ENCODE results near the gene SPX. TPM values are rescaled to one million over a fixed set of nuclear protein-coding genes. Genes with fewer than 3 reads are reported as not detected.

SPX gene, protein sequence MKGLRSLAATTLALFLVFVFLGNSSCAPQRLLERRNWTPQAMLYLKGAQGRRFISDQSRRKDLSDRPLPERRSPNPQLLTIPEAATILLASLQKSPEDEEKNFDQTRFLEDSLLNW
- polyA plus RNA-seq (2012; rRNA removed) = not detected in 2 replicates
- not detected in 2 replicates for polyA plus RNA-seq (2012; cell fraction: cytosol; rRNA removed)
- 0.06 and 0.07 TPM in 2 replicates for polyA plus RNA-seq (2012; cell fraction: nucleus; rRNA removed)

DNA sequence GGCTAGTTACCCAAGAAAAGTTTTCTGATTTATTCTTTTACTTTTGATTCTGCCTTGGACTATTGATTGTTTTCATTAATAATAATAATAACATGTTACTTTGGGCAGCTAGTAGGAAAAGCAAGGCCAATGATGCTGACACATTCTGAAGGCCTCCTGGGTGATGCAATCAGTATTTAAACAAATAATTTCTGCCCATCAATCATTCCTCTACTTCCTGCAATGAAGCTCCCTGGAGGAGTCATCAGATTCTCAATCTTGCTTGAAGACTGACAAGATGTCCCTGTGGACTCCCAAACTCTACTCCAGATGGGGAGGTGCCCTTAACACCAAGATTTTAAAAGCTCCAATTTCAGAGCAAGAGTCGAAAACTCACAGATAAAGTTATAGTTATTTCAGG is at the start of gene SPX:
TSS of gene SPX (plus strand) at position 244 of the 400 bp plus-strand sequence. CDS start 177 bp downstream, outside the sequence.
- no peaks in the 10 kb centered on the region for H3K36me3 ChIP-seq (replicated peaks in 1 of 2; ENCODE audit: control insufficient read depth in 1 of 2, insufficient read depth in 2 of 2, low read length in 1 of 2)
- H3K4me1 ChIP-seq (ENCODE audit: control insufficient read depth in 1 of 2, insufficient read depth in 2 of 2, low read depth in 1 of 2, low read length in 1 of 2) = peaks cover 3 to 7% of the 10 kb centered on the region in 2 experiments; a peak in 3 of 4 replicates
- ChIA-PET CTCF (no interaction called here), POLR2A (no interaction called here)
- H3K4me2 ChIP-seq = peak within 1 kb of the TSS; percentile 88
- WGBS (ENCODE audit: low lambda C conversion rate) = 88% methylated on average over 1 of the region's 1 CpG
- H3K79me2 ChIP-seq (ENCODE audit: insufficient read depth) = no peaks in the 10 kb centered on the region
- H3K9me3 ChIP-seq = no peaks in the 10 kb centered on the region
- H3F3A ChIP-seq (replicated peaks; ENCODE audit: insufficient read depth) = peaks cover 6% of the 10 kb centered on the region
- peak within 1 kb of the TSS in 1 of 2 experiments; percentile 61; a peak in 2 of 4 replicates for H3K4me3 ChIP-seq (ENCODE audit: low read depth in 2 of 2, low read length in 1 of 2)
- H4K20me1 ChIP-seq (ENCODE audit: insufficient read depth) = no peaks in the 10 kb centered on the region
- DNase-seq = no peak
- peaks cover 38% of the 10 kb centered on the region; the same call in 1 of the 2 replicates for H3K27me3 ChIP-seq (ENCODE audit: insufficient read depth)
- H3K9me2 ChIP-seq = no peaks in the 10 kb centered on the region
- TF ChIP-seq FOXM1 (IDR thresholded peaks at IDR 0.05; ENCODE audit: low read depth) = no peak
- no peak for TF ChIP-seq FOXJ3 (CRISPR knock-in tag; IDR thresholded peaks at IDR 0.05)
- TF ChIP-seq RFX5 (IDR thresholded peaks at IDR 0.05; ENCODE audit: low read length) = no peak
- TF ChIP-seq RXRA (IDR thresholded peaks at IDR 0.05; ENCODE audit: borderline replicate concordance, low read depth) = no peak
- TF ChIP-seq SIN3A (IDR thresholded peaks at IDR 0.05; ENCODE audit: borderline replicate concordance, low read depth, low read length) = no peak
- TF ChIP-seq TAF1 (IDR thresholded peaks at IDR 0.05; ENCODE audit: borderline replicate concordance, low read depth, low read length) = no peak
- TF ChIP-seq MXI1 (IDR thresholded peaks at IDR 0.05; ENCODE audit: low read depth, low read length) = no peak
- no peak for TF ChIP-seq RAD21 (IDR thresholded peaks at IDR 0.05; ENCODE audit: low read length)
- no peak within 1 kb of the TSS for H3K27ac ChIP-seq (ENCODE audit: low read depth in 2 of 2, low read length in 1 of 2)
- H2AFZ ChIP-seq (ENCODE audit: low read depth) = no peak within 1 kb of the TSS
- no peak within 1 kb of the TSS for H3K9ac ChIP-seq

DNA sequence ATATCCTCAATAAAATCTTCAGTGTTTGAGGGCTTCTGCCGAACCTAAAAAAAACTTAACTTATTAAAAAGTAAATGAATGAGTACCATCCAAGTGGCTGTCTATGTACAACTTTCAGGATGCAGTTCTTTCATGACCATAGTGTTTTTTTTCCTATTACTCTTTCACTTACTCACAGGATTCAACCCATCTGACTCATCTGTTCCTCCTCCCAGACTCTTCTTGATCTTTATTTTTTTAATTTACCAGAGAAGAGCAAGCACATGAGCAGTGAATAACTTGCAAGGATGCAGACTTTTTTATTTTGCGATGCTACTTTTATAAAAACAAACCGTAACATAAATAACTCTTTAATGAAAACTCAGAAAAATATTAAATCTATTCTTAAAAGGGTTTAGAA is 49.1 kb upstream of the SPX start:
- no peak overlapping the region for H3K9ac ChIP-seq
- no peaks in the 10 kb centered on the region for H3K9me2 ChIP-seq
- H3K27me3 ChIP-seq (ENCODE audit: insufficient read depth) = no peaks in the 10 kb centered on the region
- 92% methylated on average over 3 of the region's 3 CpGs for WGBS (ENCODE audit: low lambda C conversion rate)
- H4K20me1 ChIP-seq (ENCODE audit: insufficient read depth) = no peaks in the 10 kb centered on the region
- no peaks in the 10 kb centered on the region for H3K4me1 ChIP-seq (ENCODE audit: control insufficient read depth in 1 of 2, insufficient read depth in 2 of 2, low read depth in 1 of 2, low read length in 1 of 2)
- H2AFZ ChIP-seq (ENCODE audit: low read depth) = no peak overlapping the region
- POLR2A ChIA-PET = no interaction called here
- peaks cover 71 to 90% of the 10 kb centered on the region in 2 experiments for H3K36me3 ChIP-seq (replicated peaks in 1 of 2; ENCODE audit: control insufficient read depth in 1 of 2, insufficient read depth in 2 of 2, low read length in 1 of 2)
- peak overlapping the region in 1 of 2 experiments; percentile 24; a peak in 1 of 4 replicates for H3K27ac ChIP-seq (ENCODE audit: low read depth in 2 of 2, low read length in 1 of 2)
- no peak for DNase-seq
- no peaks in the 10 kb centered on the region for H3K79me2 ChIP-seq (ENCODE audit: insufficient read depth)
- no peak overlapping the region for H3K4me2 ChIP-seq
- peaks cover 12% of the 10 kb centered on the region for H3F3A ChIP-seq (replicated peaks; ENCODE audit: insufficient read depth)
- no peak overlapping the region for H3K4me3 ChIP-seq (ENCODE audit: low read depth in 2 of 2, low read length in 1 of 2)
- CTCF ChIA-PET = no interaction called here
- peak; percentile 27; the same call in 1 of the 2 replicates for TF ChIP-seq FOSL2 (IDR thresholded peaks at IDR 0.05; ENCODE audit: borderline replicate concordance, low read depth)
- no peak for TF ChIP-seq EZH2phosphoT487 (IDR thresholded peaks at IDR 0.05; ENCODE audit: borderline replicate concordance, low read depth)
- H3K9me3 ChIP-seq = no peaks in the 10 kb centered on the region

DNA sequence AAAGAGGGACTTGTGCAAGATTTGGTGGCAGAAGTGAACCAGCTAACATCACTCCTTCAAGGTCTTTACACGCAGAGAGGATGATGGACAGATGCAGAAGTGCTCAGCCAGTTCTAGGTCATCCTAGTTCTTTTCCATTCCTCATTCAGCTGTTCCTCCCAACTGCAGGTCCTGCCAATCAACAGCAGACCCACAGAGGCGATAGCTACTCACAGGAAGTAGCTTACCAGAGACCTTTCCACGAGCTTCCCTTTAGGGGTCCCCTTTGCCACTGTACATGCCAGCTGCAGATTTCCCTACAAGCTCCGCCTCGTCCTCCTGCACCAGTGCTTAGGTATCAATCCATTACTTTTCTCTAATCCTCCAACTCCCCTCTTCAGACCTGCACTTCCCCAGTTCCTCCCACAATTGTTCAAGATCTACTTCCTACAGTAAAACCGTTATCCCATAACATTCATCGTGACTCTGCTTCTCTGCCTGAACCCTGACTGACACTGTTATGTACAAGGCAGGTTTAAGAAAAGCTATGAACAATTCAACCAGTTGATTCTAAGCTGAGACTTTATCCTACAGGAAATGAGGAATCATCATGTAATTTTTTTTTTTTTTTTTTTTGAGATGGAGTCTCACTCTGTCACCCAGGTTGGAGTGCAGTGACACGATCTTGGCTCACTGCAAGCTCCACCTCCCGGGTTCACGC is 47.2 kb upstream of the SPX start:
- CTCF ChIA-PET = no interaction called here
- TF ChIP-seq, protein P1, sequence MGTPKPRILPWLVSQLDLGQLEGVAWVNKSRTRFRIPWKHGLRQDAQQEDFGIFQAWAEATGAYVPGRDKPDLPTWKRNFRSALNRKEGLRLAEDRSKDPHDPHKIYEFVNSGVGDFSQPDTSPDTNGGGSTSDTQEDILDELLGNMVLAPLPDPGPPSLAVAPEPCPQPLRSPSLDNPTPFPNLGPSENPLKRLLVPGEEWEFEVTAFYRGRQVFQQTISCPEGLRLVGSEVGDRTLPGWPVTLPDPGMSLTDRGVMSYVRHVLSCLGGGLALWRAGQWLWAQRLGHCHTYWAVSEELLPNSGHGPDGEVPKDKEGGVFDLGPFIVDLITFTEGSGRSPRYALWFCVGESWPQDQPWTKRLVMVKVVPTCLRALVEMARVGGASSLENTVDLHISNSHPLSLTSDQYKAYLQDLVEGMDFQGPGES (IDR thresholded peaks at IDR 0.05; ENCODE audit: low read depth, low read length) = no peak
- no peak for TF ChIP-seq MEF2A (IDR thresholded peaks at IDR 0.05; ENCODE audit: borderline replicate concordance, low read depth)
- TF ChIP-seq, protein P2, sequence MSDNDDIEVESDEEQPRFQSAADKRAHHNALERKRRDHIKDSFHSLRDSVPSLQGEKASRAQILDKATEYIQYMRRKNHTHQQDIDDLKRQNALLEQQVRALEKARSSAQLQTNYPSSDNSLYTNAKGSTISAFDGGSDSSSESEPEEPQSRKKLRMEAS (IDR thresholded peaks at IDR 0.05; ENCODE audit: low read depth) = no peak
- TF ChIP-seq, protein P3, sequence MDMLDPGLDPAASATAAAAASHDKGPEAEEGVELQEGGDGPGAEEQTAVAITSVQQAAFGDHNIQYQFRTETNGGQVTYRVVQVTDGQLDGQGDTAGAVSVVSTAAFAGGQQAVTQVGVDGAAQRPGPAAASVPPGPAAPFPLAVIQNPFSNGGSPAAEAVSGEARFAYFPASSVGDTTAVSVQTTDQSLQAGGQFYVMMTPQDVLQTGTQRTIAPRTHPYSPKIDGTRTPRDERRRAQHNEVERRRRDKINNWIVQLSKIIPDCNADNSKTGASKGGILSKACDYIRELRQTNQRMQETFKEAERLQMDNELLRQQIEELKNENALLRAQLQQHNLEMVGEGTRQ (IDR thresholded peaks at IDR 0.05; ENCODE audit: borderline replicate concordance, low read depth, low read length) = no peak
- no peak for TF ChIP-seq JUND (IDR thresholded peaks at IDR 0.05)
- TF ChIP-seq YY1 (IDR thresholded peaks at IDR 0.05; ENCODE audit: low read depth) = no peak
- TF ChIP-seq GATA2 (CRISPR knock-in tag; IDR thresholded peaks at IDR 0.05) = no peak
- no peak for TF ChIP-seq CHD2 (IDR thresholded peaks at IDR 0.05; ENCODE audit: low read length, partially characterized antibody)
- no peak for TF ChIP-seq RAD21 (IDR thresholded peaks at IDR 0.05; ENCODE audit: low read length)
- TF ChIP-seq, protein P4, sequence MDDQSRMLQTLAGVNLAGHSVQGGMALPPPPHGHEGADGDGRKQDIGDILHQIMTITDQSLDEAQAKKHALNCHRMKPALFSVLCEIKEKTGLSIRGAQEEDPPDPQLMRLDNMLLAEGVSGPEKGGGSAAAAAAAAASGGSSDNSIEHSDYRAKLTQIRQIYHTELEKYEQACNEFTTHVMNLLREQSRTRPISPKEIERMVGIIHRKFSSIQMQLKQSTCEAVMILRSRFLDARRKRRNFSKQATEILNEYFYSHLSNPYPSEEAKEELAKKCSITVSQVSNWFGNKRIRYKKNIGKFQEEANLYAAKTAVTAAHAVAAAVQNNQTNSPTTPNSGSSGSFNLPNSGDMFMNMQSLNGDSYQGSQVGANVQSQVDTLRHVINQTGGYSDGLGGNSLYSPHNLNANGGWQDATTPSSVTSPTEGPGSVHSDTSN (IDR thresholded peaks at IDR 0.05) = no peak

More for the DNA sequence above, 47.2 kb upstream of the SPX start:
- Histone ChIP-seq H3K9me3 (no peaks in the 10 kb centered on the region), H3F3A (replicated peaks; ENCODE audit: insufficient read depth) (peaks cover 12% of the 10 kb centered on the region), H3K4me2 (no peak overlapping the region), H4K20me1 (ENCODE audit: insufficient read depth) (no peaks in the 10 kb centered on the region), H2AFZ (ENCODE audit: low read depth) (no peak overlapping the region), H3K9me2 (no peaks in the 10 kb centered on the region), H3K9ac (no peak overlapping the region), H3K4me3 (ENCODE audit: low read depth in 2 of 2, low read length in 1 of 2) (no peak overlapping the region), H3K27ac (ENCODE audit: low read depth in 2 of 2, low read length in 1 of 2) (no peak overlapping the region), H3K4me1 (ENCODE audit: control insufficient read depth in 1 of 2, insufficient read depth in 2 of 2, low read depth in 1 of 2, low read length in 1 of 2) (no peaks in the 10 kb centered on the region), H3K36me3 (replicated peaks in 1 of 2; ENCODE audit: control insufficient read depth in 1 of 2, insufficient read depth in 2 of 2, low read length in 1 of 2) (peaks cover 66 to 90% of the 10 kb centered on the region in 2 experiments), H3K79me2 (ENCODE audit: insufficient read depth) (no peaks in the 10 kb centered on the region), H3K27me3 (ENCODE audit: insufficient read depth) (no peaks in the 10 kb centered on the region)
- POLR2A ChIA-PET = no interaction called here
- 93% methylated on average over 10 of the region's 10 CpGs for WGBS (ENCODE audit: low lambda C conversion rate)
- no peak for DNase-seq

All from SK-N-SH (cell line).